Measurements from ENCODE around the gene VSIG10L2.
"Not testable (repeated sequence)": the region's sequence is repeated elsewhere in the genome, so short reads cannot be mapped to it uniquely, and the experiment has no call there.

Gene VSIG10L2

GRCh38 chr11:125980436-125980835 lies 34.6 kb downstream of the VSIG10L2 start:
- no peak overlapping the region for H3K27ac ChIP-seq

DNA sequence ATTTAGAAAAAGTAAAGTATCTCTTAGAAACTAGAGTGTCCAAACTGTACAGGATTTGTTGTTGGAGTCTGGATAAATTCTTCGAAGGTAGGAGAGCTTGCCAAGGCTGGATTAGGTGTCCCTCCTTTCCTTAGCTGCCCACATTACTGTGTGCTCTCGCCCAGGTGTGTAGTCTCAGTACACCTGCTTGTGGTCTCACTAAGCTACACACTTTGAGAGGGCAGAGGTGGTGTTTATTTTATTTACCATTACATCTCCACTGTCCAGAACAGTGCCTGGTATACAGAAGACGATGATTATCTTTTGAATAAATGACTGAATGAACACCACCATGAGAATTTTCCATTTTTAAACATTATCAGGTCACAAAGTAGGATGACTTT lies 36.5 kb downstream of the VSIG10L2 start:
- no peak overlapping the region for H3K27ac ChIP-seq
- TF ChIP-seq ZFX (IDR thresholded peaks at IDR 0.05; ENCODE audit: borderline replicate concordance), result no peak
- TF ChIP-seq, protein P1, sequence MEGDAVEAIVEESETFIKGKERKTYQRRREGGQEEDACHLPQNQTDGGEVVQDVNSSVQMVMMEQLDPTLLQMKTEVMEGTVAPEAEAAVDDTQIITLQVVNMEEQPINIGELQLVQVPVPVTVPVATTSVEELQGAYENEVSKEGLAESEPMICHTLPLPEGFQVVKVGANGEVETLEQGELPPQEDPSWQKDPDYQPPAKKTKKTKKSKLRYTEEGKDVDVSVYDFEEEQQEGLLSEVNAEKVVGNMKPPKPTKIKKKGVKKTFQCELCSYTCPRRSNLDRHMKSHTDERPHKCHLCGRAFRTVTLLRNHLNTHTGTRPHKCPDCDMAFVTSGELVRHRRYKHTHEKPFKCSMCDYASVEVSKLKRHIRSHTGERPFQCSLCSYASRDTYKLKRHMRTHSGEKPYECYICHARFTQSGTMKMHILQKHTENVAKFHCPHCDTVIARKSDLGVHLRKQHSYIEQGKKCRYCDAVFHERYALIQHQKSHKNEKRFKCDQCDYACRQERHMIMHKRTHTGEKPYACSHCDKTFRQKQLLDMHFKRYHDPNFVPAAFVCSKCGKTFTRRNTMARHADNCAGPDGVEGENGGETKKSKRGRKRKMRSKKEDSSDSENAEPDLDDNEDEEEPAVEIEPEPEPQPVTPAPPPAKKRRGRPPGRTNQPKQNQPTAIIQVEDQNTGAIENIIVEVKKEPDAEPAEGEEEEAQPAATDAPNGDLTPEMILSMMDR (IDR thresholded peaks at IDR 0.05), result no peak

More at GRCh38 chr11:125980436-125980835, 34.6 kb downstream of the VSIG10L2 start:
- TF ChIP-seq, protein P1 (IDR thresholded peaks at IDR 0.05), result no peak
- TF ChIP-seq ZFX (IDR thresholded peaks at IDR 0.05; ENCODE audit: borderline replicate concordance), result no peak

DNA sequence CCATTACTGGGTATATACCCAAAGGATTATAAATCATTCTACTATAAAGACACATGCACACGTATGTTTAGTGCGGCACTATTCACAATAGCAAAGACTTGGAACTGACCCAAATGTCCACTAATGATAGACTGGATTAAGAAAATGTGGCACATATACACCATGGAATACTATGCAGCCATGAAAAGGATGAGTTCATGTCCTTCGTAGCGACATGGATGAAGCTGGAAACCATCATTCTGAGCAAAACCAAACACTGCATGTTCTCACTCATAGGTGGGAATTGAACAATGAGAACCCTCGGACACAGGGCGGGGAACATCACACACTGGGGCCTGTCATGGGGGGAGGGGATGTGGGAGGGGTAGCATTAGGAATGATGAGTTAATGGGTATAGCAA lies 40.1 kb downstream of the VSIG10L2 start:
- not testable (repeated sequence) for H3K27ac ChIP-seq

DNA sequence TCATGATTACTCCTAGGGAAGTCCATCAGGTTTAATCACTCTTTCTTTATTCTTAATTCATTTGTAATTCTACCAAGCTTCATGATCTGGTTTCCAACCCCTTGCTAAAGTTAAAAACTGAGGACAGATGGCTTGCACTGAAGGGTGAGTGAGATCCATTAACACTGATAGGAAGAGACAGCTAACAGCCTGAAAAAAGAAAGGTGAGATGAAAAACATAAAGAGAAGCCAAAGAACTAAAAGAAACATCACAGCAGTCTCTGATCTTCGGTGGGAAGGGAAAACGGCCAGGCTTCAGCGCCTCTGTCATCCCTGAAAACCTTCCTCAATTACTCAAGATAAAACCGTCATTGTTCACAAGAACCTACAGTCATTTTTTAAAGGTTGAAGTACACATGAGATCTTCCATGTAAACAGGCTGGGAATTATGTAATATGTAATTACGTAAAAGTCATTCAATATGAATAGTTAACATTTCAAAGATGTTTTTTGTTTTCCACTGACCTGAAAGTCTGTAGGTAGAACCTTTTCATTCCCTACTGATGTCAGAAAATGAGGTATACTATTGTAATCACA lies 41.3 kb downstream of the VSIG10L2 start:
- TF ChIP-seq ZFX (IDR thresholded peaks at IDR 0.05; ENCODE audit: borderline replicate concordance), result no peak
- TF ChIP-seq, protein P1 (IDR thresholded peaks at IDR 0.05), result no peak
- H3K27ac ChIP-seq, result no peak overlapping the region

DNA sequence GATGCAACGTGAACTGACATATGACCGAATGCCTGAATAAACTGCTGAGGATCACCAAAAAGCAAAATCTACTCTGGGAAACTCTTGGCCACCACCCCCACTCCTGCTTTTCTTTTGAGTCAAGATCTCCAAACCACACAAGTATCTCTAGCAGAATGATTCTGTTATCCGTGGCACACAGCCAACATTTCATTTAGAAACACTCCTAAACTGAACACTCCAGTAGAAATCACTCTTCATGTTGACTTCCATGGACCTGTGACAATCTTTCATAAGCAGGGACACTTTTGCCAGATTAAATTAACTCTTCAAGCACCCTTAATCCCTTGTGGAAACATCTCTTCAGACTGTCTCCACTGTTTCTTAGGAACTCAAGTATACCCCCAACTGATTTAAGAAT lies 44.4 kb downstream of the VSIG10L2 start:
- no peak overlapping the region for H3K27ac ChIP-seq

GRCh38 chr11:125992893-125993292 lies 47.0 kb downstream of the VSIG10L2 start:
- TF ChIP-seq ZFX (IDR thresholded peaks at IDR 0.05; ENCODE audit: borderline replicate concordance), result no peak
- TF ChIP-seq, protein P1 (IDR thresholded peaks at IDR 0.05), result no peak
- no peak overlapping the region for H3K27ac ChIP-seq

More for the DNA sequence above, 44.4 kb downstream of the VSIG10L2 start:
- TF ChIP-seq, protein P1 (IDR thresholded peaks at IDR 0.05), result no peak
- no peak for TF ChIP-seq ZFX (IDR thresholded peaks at IDR 0.05; ENCODE audit: borderline replicate concordance)

GRCh38 chr11:125994509-125994908 lies 48.7 kb downstream of the VSIG10L2 start:
- H3K27ac ChIP-seq, result no peak overlapping the region
- TF ChIP-seq, protein P1 (IDR thresholded peaks at IDR 0.05), result no peak
- no peak for TF ChIP-seq ZFX (IDR thresholded peaks at IDR 0.05; ENCODE audit: borderline replicate concordance)

DNA sequence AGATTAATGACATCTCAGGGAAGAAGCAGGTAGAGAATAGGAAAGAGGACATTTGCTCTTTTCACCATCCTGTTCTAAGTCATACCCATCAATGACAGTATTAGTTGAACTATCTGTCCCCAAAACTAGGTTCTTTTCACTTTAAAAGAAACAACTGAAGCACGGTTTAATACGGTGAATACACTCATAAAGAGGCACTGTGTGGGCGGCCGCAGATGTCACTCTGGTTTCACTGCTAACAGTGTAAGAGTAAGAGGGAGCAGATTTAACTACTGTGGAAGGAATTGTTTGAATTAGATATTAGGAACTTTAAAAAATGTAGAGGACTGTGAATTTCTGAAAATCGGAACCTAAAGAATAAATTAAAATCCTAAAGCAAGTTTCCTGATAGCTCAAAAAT lies 49.5 kb downstream of the VSIG10L2 start:
- no peak overlapping the region for H3K27ac ChIP-seq
- TF ChIP-seq, protein P1 (IDR thresholded peaks at IDR 0.05), result no peak
- no peak for TF ChIP-seq ZFX (IDR thresholded peaks at IDR 0.05; ENCODE audit: borderline replicate concordance)

All from 22Rv1 (cell line).